ENCODE results near the gene TSHZ2. TPM values are rescaled to one million over a fixed set of nuclear protein-coding genes. Genes with fewer than 3 reads are reported as not detected.

Gene TSHZ2
- total and polyA plus RNA-seq, 2 experiments from 2014 or later = 1.1 to 5.2 TPM

DNA sequence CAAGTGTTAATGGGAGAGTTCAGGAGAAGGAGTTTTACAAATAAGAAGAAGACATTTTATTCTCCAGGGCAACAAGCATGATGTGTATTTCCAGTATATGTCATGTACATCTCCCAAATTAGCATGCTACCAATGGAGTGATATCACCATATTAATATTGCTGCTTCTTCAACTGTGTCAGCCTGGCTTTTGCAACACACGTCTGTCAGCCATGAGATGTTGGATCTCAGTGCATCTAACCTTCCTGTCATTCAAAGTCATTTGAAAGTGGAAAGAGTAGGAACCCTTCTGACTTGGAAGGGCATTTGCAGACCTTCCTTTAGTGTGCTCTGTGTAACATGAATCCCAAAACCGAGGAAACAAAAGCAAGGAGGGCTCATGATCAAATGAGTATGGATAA lies 337.4 kb downstream of the TSHZ2 start:
- Histone ChIP-seq H3K79me2 (no peaks in the 10 kb centered on the region), H3K27ac (no peak overlapping the region), H2AFZ (no peak overlapping the region), H3K9me2 (replicated peaks; ENCODE audit: insufficient read depth) (no peaks in the 10 kb centered on the region), H3K27me3 (no peaks in the 10 kb centered on the region), H3K36me3 (replicated peaks; ENCODE audit: insufficient read depth, low read depth) (no peaks in the 10 kb centered on the region), H3K4me1 (ENCODE audit: insufficient read depth) (no peaks in the 10 kb centered on the region), H3K9me3 (ENCODE audit: low read depth) (no peaks in the 10 kb centered on the region), H4K20me1 (ENCODE audit: insufficient read depth, poor library complexity, severe bottlenecking) (no peaks in the 10 kb centered on the region), H3K4me3 (no peak overlapping the region), H3K4me2 (no peak overlapping the region)
- no peak for DNase-seq (ENCODE audit: low spot score)
- TF ChIP-seq EZH2 (IDR thresholded peaks at IDR 0.05; ENCODE audit: borderline replicate concordance) (no peak), EZH2phosphoT487 (IDR thresholded peaks at IDR 0.05; ENCODE audit: low read depth, severe bottlenecking, unreplicated experiment) (no peak)
- TF ChIP-seq, protein P1, sequence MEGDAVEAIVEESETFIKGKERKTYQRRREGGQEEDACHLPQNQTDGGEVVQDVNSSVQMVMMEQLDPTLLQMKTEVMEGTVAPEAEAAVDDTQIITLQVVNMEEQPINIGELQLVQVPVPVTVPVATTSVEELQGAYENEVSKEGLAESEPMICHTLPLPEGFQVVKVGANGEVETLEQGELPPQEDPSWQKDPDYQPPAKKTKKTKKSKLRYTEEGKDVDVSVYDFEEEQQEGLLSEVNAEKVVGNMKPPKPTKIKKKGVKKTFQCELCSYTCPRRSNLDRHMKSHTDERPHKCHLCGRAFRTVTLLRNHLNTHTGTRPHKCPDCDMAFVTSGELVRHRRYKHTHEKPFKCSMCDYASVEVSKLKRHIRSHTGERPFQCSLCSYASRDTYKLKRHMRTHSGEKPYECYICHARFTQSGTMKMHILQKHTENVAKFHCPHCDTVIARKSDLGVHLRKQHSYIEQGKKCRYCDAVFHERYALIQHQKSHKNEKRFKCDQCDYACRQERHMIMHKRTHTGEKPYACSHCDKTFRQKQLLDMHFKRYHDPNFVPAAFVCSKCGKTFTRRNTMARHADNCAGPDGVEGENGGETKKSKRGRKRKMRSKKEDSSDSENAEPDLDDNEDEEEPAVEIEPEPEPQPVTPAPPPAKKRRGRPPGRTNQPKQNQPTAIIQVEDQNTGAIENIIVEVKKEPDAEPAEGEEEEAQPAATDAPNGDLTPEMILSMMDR (IDR thresholded peaks at IDR 0.05; ENCODE audit: poor library complexity) = no peak
- 93% methylated on average over 2 of the region's 2 CpGs for WGBS (ENCODE audit: low lambda C conversion rate, missing lambda C conversion rate)

DNA sequence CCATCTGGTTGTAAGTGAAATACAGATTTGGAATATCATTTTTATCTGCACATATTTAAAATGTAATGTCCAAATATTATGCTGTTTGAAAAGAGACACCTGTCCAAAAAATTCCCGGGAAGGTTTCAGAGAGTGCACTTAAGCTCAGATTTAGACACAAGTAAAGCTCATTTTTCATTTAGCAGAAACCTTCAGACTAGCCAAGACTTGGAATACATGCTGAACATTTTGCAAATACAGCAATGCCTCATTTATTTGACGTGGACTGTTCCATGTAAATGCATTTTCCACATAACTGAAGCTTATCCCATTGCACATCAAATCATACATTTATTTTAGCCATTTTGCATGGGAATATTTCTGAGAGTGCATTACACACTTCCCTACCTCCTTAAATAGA lies 340.8 kb downstream of the TSHZ2 start:
- H2AFZ ChIP-seq = no peak overlapping the region
- no peaks in the 10 kb centered on the region for H3K27me3 ChIP-seq
- H3K36me3 ChIP-seq (replicated peaks; ENCODE audit: insufficient read depth, low read depth) = no peaks in the 10 kb centered on the region
- no peak for DNase-seq (ENCODE audit: low spot score)
- no peaks in the 10 kb centered on the region for H3K9me3 ChIP-seq (ENCODE audit: low read depth)
- H3K4me2 ChIP-seq = no peak overlapping the region
- H3K4me3 ChIP-seq = no peak overlapping the region
- H3K9me2 ChIP-seq (replicated peaks; ENCODE audit: insufficient read depth) = no peaks in the 10 kb centered on the region
- no peaks in the 10 kb centered on the region for H3K4me1 ChIP-seq (ENCODE audit: insufficient read depth)
- TF ChIP-seq EZH2 (IDR thresholded peaks at IDR 0.05; ENCODE audit: borderline replicate concordance) (no peak), EZH2phosphoT487 (IDR thresholded peaks at IDR 0.05; ENCODE audit: low read depth, severe bottlenecking, unreplicated experiment) (no peak)
- TF ChIP-seq, protein P1 (IDR thresholded peaks at IDR 0.05; ENCODE audit: poor library complexity) = no peak
- H3K27ac ChIP-seq = no peak overlapping the region
- WGBS (ENCODE audit: low lambda C conversion rate, missing lambda C conversion rate) = 63% methylated on average over 2 of the region's 2 CpGs
- H4K20me1 ChIP-seq (ENCODE audit: insufficient read depth, poor library complexity, severe bottlenecking) = no peaks in the 10 kb centered on the region
- no peaks in the 10 kb centered on the region for H3K79me2 ChIP-seq

DNA sequence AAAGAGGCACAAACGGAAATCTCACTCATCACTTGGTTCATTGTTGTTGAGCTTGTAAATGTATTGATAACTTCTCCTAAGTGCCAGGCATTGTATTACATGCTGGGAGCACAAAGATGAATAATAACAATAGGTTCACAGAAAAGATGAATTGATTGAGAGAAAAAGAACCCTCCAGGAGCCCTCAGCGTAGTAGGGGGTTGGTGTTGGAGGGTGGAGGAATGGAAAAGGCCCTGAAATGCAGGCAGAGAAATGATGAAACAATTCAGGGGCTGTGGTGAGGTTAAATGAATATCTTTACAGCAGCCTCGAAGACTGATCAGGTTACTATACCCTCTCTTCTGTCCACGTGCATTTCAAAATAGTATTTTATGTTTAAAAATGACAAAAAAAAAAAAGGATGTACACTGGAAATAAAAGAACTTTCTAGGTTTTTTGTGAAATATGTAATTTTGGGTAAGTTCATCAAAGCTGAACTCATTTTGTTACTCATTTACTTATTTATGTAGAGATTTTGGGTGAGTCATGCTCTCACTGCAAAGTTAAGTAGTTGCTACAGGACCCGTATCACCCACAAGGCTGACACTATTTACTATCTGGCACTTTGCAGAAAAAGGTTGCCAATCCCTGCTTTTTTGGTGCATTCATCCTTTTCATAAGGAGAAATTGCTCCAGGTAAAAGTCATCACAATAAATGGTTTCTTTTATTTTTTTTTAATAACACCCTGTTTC lies 344.2 kb downstream of the TSHZ2 start:
- H3K4me3 ChIP-seq = no peak overlapping the region
- 73% methylated on average over 5 of the region's 5 CpGs for WGBS (ENCODE audit: low lambda C conversion rate, missing lambda C conversion rate)
- no peaks in the 10 kb centered on the region for H3K4me1 ChIP-seq (ENCODE audit: insufficient read depth)
- no peak overlapping the region for H2AFZ ChIP-seq
- DNase-seq (ENCODE audit: low spot score) = no peak
- H3K9me2 ChIP-seq (replicated peaks; ENCODE audit: insufficient read depth) = no peaks in the 10 kb centered on the region
- TF ChIP-seq EZH2phosphoT487 (IDR thresholded peaks at IDR 0.05; ENCODE audit: low read depth, severe bottlenecking, unreplicated experiment) (no peak), EZH2 (IDR thresholded peaks at IDR 0.05; ENCODE audit: borderline replicate concordance) (no peak)
- TF ChIP-seq, protein P1 (IDR thresholded peaks at IDR 0.05; ENCODE audit: poor library complexity) = no peak
- H4K20me1 ChIP-seq (ENCODE audit: insufficient read depth, poor library complexity, severe bottlenecking) = no peaks in the 10 kb centered on the region
- no peak overlapping the region for H3K4me2 ChIP-seq
- no peaks in the 10 kb centered on the region for H3K36me3 ChIP-seq (replicated peaks; ENCODE audit: insufficient read depth, low read depth)
- H3K27ac ChIP-seq = no peak overlapping the region
- no peaks in the 10 kb centered on the region for H3K79me2 ChIP-seq
- no peaks in the 10 kb centered on the region for H3K9me3 ChIP-seq (ENCODE audit: low read depth)
- no peaks in the 10 kb centered on the region for H3K27me3 ChIP-seq
